Osteoblast (primary cell): ENCODE results near the gene PCARE. TPM values are rescaled to one million over a fixed set of nuclear protein-coding genes. Genes with fewer than 3 reads are reported as not detected.

Source experiments
- DNase-seq: peaks from one replicate; pipeline ENCODE4 v3.0.0; 2011; ENCODE audit warnings: low spot score, mixed read lengths; ENCODE audit not compliant: insufficient read length; ENCODE audit errors: missing footprints
- H2AFZ ChIP-seq: 2 replicates; pipeline ENCODE4 v1.6.0; 2011; ENCODE audit warnings: mild to moderate bottlenecking, low read length
- H3K27ac ChIP-seq: 2 replicates; pipeline ENCODE4 v1.5.1; 2011; ENCODE audit warnings: mild to moderate bottlenecking, low read depth, low read length, moderate library complexity
- H3K27me3 ChIP-seq: 2 replicates; pipeline ENCODE4 v1.6.0; 2012; ENCODE audit warnings: mild to moderate bottlenecking, control low read depth, inconsistent platforms, low read length, moderate library complexity; ENCODE audit not compliant: insufficient read depth
- H3K36me3 ChIP-seq: 2 replicates; pipeline ENCODE4 v1.5.1; 2011; ENCODE audit warnings: mild to moderate bottlenecking, low read length, control low read depth, moderate library complexity; ENCODE audit not compliant: insufficient read depth
- H3K4me1 ChIP-seq: 2 replicates; pipeline ENCODE4 v1.5.1; 2011; ENCODE audit warnings: mild to moderate bottlenecking, low read length, control low read depth, moderate library complexity; ENCODE audit not compliant: insufficient read depth
- H3K4me2 ChIP-seq: 2 replicates; pipeline ENCODE4 v1.6.0; 2011; ENCODE audit warnings: mild to moderate bottlenecking, low read length; ENCODE audit not compliant: insufficient read depth
- H3K4me3 ChIP-seq: fragments of 200-600 bp; sonication (generic); 3 replicates; pipeline ENCODE4 v1.5.1; 2012; ENCODE audit warnings: mild to moderate bottlenecking, low read length, inconsistent platforms; ENCODE audit not compliant: insufficient read depth
- H3K79me2 ChIP-seq: 2 replicates; pipeline ENCODE4 v1.6.0; 2012; ENCODE audit warnings: mild to moderate bottlenecking, low read length, control low read depth, inconsistent platforms; ENCODE audit not compliant: insufficient read depth
- H3K9me3 ChIP-seq: 2 replicates; pipeline ENCODE4 v1.5.1; 2011; ENCODE audit warnings: low read depth, low read length, control low read depth
- H4K20me1 ChIP-seq: 2 replicates; pipeline ENCODE4 v1.6.0; 2012; ENCODE audit warnings: mild to moderate bottlenecking, low read length, control low read depth; ENCODE audit not compliant: insufficient read depth
- total RNA-seq: library from RNA; depleted of rRNA; stranded (reverse); fragments of >200 nt; gene quantifications from 2 replicates; pipeline ENCODE4 v1.2.3, GENCODE V29; 2012
- TF ChIP-seq, protein P1 (sequence below): IDR thresholded peaks from 2 replicates; pipeline ENCODE4 v1.5.1; 2011; ENCODE audit warnings: mild to moderate bottlenecking, low read depth, low read length, moderate library complexity; ENCODE audit errors: extremely low read depth

The PCARE gene
- total RNA-seq, 1 donor, result not detected

DNA sequence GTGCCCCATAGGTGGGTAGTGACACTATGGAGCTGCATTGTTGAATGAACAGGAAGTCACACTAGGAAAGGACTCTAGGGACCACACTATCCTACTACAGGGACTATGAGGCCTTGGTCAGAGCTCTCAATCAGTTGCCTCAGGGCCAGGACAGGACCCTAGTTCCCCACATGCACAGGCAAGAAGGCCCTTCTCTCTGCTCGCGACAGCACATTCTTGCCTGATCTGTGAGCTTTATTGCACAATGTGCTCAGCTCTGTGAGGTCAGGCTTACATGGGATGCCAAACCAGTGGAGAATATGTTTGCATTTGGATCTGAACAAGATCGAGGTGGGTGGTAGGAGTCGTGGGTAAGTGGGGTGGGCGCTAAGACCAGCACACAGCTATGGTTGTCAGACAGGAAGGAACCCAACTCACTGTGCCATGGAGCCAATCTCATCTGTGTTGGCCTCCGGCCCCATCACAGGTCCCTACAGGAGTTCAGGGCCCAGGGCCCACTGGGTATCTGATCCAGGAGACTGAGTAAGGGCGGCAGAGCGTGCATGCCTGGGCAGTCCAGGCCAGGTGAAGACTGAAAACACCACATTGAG is 8.0 kb downstream of the PCARE start:
- Histone ChIP-seq H4K20me1 (no peaks in the 10 kb centered on the region), H3K4me3 (no peak overlapping the region), H3K36me3 (no peaks in the 10 kb centered on the region), H3K27me3 (peaks cover 2% of the 10 kb centered on the region), H3K79me2 (no peaks in the 10 kb centered on the region), H3K4me2 (no peak overlapping the region), H2AFZ (peak overlapping the region; percentile 10), H3K27ac (no peak overlapping the region), H3K4me1 (peaks cover 22% of the 10 kb centered on the region), H3K9me3 (no peaks in the 10 kb centered on the region)
- DNase-seq, result no peak
- TF ChIP-seq, protein P1, sequence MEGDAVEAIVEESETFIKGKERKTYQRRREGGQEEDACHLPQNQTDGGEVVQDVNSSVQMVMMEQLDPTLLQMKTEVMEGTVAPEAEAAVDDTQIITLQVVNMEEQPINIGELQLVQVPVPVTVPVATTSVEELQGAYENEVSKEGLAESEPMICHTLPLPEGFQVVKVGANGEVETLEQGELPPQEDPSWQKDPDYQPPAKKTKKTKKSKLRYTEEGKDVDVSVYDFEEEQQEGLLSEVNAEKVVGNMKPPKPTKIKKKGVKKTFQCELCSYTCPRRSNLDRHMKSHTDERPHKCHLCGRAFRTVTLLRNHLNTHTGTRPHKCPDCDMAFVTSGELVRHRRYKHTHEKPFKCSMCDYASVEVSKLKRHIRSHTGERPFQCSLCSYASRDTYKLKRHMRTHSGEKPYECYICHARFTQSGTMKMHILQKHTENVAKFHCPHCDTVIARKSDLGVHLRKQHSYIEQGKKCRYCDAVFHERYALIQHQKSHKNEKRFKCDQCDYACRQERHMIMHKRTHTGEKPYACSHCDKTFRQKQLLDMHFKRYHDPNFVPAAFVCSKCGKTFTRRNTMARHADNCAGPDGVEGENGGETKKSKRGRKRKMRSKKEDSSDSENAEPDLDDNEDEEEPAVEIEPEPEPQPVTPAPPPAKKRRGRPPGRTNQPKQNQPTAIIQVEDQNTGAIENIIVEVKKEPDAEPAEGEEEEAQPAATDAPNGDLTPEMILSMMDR, result no peak

DNA sequence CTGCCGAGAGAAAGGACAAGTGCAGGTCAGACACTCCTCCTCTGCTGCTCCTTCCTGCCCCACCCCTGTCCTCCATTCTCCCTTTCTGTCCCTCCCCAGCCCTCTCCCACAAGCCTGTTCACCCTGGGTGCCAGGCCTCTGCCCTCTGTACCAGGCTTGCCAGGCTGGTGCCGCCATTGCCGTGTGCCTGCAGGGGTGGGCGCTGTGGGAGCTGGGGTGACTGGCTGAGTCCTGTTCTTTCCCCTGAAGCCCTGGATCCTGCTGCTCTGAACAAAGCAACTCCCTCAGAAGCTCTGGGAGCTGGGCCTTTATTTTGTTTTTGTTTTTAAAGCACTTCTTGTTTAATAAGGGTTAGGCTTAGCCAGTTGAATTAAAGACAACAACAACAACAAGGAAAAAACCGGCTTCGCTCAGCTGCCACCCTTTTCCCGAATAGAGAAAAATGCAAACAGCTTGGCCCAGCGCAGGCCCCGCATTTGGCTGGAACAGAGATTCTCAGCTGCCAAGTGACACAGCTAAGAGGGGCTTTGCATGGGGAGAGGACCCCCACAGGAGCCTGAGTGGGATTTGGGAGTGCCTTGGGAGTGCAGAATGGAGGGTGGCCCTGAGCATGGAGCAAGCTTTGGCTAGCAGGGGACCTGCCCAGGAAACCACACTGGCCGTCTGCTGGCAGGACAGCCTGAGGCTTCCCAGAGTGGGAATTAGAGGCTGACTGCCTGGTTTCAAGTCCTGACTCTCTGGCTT is 9.1 kb downstream of the PCARE start:
- TF ChIP-seq, protein P1, result no peak
- peak; percentile 78 for DNase-seq

DNA sequence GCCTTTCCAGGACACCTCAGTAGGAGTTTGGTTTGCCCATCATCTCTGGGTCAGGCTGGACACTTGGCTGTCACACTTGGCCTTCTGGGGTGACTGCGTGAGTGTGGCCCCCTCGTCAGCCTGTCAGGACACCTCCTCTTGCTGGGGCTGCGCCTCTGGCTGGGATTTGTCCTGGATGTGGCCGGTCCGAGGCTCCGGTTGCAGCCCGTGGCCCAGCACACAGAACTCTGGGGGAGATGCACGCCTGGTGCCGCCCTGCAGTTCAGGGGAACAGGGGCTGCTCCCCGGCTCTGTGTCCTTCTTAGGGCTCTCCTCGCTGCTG is 9.6 kb downstream of the PCARE start:
- no peak overlapping the region for H3K4me3 ChIP-seq
- no peaks in the 10 kb centered on the region for H3K9me3 ChIP-seq
- peaks cover 2% of the 10 kb centered on the region for H3K27me3 ChIP-seq
- H3K79me2 ChIP-seq, result no peaks in the 10 kb centered on the region
- H2AFZ ChIP-seq, result peak overlapping the region; percentile 81
- no peak overlapping the region for H3K27ac ChIP-seq
- H4K20me1 ChIP-seq, result no peaks in the 10 kb centered on the region
- peaks cover 22% of the 10 kb centered on the region for H3K4me1 ChIP-seq
- H3K4me2 ChIP-seq, result no peak overlapping the region
- no peaks in the 10 kb centered on the region for H3K36me3 ChIP-seq
- TF ChIP-seq, protein P1, result no peak
- no peak for DNase-seq

More for the DNA sequence above, 9.1 kb downstream of the PCARE start:
- Histone ChIP-seq H3K4me3 (no peak overlapping the region), H3K79me2 (no peaks in the 10 kb centered on the region), H3K4me1 (peaks cover 22% of the 10 kb centered on the region), H3K4me2 (no peak overlapping the region), H2AFZ (peak overlapping the region; percentile 81), H4K20me1 (no peaks in the 10 kb centered on the region), H3K36me3 (no peaks in the 10 kb centered on the region), H3K27ac (no peak overlapping the region), H3K27me3 (peaks cover 2% of the 10 kb centered on the region), H3K9me3 (no peaks in the 10 kb centered on the region)

DNA sequence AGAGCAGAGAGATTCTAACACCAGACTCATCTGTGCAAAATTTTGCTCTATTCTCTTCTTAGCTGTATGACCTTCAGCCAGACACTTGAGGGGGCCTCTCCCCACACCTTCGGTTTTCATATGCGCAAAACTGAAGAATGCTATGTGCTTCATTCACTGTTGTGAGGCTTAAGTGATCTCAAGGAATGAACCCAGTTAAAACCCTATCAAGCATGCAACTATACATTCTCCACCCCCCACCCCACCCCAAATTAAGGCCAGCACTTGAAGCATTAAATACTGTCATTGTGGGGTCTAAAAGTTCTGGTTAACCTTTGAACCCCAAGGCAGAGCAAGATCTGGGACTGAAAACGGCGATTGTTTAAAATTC is 10.0 kb downstream of the PCARE start:
- Histone ChIP-seq H3K36me3 (no peaks in the 10 kb centered on the region), H3K9me3 (no peaks in the 10 kb centered on the region), H3K4me1 (peaks cover 22% of the 10 kb centered on the region), H3K27me3 (peaks cover 2% of the 10 kb centered on the region), H2AFZ (no peak overlapping the region), H3K79me2 (no peaks in the 10 kb centered on the region), H3K27ac (no peak overlapping the region), H3K4me3 (no peak overlapping the region), H3K4me2 (peak overlapping the region; percentile 68), H4K20me1 (no peaks in the 10 kb centered on the region)
- peak; percentile 73 for DNase-seq
- TF ChIP-seq, protein P1, result no peak
